Activated T-cell treated with anti-CD3 and anti-CD28 coated beads for 4 hours (primary cell): ENCODE results near the gene MPP2.
A peak's percentile ranks its signal among the peaks of the same experiment; 100 is the strongest.
"Not testable (repeated sequence)": the region's sequence is repeated elsewhere in the genome, so short reads cannot be mapped to it uniquely, and the experiment has no call there.

ENCODE experiments used
- DNase-seq: peaks from one replicate; pipeline ENCODE4 v3.0.0-alpha.2; 2020

The MPP2 gene

DNA sequence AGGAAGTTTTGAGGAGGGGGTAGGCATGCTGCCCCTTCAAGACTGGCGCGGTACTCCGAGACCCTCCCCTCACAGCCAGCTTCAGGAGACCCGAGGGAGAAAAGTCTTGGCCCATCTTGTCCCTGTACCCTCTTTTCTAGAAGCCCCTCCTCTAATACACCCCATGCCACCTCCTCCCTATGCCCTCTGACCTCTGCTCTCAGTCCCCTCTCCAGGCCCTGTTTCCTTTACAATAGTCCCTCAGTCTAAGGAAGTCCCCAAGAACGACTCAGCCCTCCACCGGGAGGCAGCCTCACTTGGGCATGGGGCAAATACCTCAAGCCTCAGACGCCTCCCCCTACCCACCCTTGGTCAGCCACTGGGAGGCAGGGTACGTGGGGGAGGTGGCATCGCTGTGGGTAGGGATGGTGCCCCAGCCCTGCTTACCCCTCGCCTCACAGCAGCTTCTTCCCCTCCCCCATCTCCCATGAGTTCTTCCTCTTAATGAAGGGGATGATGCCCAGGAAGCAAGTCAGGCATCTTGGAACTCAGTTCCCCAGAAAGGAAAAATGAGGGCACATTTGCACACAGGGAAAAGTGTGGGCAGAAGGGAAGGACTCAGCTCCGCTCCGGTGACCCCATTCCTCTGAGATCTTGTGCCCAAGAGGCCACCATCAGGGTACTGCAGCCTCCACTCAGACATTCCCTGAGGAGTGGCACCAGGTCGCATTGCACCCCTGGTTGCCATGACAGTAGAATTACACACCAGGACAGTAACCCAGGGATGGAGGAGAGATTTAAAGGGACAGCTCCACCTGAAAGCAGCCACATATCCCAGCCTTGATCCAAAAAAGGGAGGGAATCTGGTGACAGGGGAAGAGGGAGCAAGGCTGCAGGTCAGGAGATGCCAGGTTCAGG, 6.2 kb downstream of the MPP2 start:
- no peak for DNase-seq

GRCh38 chr17:43900183-43900857, 7.0 kb downstream of the MPP2 start:
- peak; percentile 72 for DNase-seq

DNA sequence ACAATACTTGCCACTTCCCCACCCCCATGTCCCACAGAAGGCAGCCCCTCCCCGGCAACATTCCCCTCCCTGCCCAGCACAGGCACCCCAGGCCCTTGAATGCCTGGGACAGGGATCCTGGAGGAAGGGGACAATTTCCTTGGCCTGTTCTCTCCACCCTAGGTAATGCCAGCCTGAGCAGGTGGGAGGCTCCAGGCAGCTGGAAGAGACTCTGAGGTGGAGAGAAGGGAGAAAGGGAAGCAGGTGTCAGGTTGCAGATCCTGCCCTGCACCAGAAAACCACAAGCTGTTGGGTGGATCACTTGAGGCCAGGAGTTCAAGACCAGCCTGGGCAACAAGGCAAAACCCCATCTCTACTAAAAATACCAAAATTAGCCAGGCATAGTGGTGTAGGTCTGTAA, 8.9 kb downstream of the MPP2 start:
- no peak for DNase-seq

DNA sequence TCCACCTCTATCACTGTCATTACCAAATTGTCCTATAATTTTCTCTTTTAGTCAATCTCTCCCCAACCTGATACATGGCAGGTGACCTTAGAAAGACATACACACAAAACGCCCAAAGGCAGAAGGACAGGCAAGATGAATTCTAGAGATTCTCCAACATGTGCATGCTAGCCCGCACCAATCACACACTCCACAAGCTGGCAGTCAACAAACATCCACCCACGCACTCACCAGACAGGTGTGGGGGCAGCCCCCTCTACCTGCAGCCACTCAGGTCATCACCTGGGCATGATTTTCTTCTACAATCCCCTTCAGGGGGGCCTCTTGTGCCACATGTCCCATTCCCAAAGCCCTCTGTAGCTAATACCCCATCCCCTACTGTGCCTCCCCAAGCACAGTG, 9.5 kb downstream of the MPP2 start:
- no peak for DNase-seq

- DNase-seq, result not testable (repeated sequence)
Measured at GRCh38 chr17:43894494-43894893, 12.8 kb downstream of the MPP2 start.

- no peak for DNase-seq
Measured at GRCh38 chr17:43892647-43892952, 14.7 kb downstream of the MPP2 start.

GRCh38 chr17:43891851-43892646, 15.3 kb downstream of the MPP2 start:
- no peak for DNase-seq

DNA sequence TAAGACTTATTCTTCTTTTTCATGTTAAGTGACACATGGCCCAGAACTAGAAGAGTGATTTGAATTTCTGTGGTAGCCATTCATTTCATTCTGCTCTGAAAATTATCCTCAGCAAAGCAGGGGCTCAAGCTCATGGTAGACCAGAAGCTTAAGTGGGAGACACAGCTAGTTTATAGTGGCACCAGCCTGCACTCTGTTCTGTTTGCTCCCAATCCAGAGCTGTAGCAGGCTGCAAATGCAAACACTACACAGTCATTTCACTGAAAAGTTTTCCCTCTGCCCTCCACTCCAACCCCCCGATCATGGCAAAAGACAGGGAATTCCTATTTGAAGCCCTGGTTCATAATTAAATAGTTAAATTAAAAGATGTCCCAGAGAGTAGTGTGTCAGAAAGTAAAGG, 17.1 kb downstream of the MPP2 start:
- no peak for DNase-seq

GRCh38 chr17:43888548-43888947, 18.8 kb downstream of the MPP2 start:
- no peak for DNase-seq

DNA sequence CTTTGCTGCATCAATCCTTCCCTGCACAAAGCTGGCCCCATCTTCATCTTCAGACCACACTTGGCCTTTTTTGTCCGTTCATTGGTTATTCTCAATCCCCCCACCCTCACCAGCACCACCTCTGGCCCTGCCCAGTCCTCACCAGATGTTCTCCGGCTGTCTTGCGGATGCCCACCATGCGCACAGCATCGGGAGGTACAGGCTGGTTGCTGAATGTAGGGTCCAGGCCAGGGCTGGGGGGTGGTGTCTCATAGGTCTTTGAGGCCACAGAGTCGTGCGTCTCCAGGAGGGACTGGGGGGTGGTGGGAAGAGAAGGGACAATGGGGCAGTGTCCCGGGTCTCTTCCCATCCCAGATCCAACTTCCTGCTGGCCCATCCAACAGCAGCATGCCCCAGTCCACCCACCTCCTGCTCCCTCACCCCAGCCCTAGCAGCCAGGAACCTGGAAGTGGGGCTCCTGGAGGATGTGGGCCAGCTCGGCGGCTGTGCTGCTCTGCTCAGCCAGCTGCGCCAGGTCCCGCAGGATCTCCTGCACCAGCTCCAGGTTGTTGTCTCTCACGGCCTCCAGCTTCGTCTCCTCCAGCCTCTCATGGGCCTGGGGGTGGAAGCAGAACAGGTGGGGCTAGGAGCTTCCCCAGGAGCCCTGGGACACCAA, 24.4 kb downstream of the MPP2 start:
- DNase-seq, result no peak

- no peak for DNase-seq
Measured at GRCh38 chr17:43881758-43882505, 25.4 kb downstream of the MPP2 start.

- no peak for DNase-seq
Measured at GRCh38 chr17:43881181-43881580, 26.2 kb downstream of the MPP2 start.

- DNase-seq, result peak; percentile 17
Measured at GRCh38 chr17:43880420-43880991, 26.8 kb downstream of the MPP2 start.

GRCh38 chr17:43879723-43880419, 27.5 kb downstream of the MPP2 start:
- no peak for DNase-seq

GRCh38 chr17:43878260-43879175, 28.8 kb downstream of the MPP2 start:
- DNase-seq, result peak; percentile 62

DNA sequence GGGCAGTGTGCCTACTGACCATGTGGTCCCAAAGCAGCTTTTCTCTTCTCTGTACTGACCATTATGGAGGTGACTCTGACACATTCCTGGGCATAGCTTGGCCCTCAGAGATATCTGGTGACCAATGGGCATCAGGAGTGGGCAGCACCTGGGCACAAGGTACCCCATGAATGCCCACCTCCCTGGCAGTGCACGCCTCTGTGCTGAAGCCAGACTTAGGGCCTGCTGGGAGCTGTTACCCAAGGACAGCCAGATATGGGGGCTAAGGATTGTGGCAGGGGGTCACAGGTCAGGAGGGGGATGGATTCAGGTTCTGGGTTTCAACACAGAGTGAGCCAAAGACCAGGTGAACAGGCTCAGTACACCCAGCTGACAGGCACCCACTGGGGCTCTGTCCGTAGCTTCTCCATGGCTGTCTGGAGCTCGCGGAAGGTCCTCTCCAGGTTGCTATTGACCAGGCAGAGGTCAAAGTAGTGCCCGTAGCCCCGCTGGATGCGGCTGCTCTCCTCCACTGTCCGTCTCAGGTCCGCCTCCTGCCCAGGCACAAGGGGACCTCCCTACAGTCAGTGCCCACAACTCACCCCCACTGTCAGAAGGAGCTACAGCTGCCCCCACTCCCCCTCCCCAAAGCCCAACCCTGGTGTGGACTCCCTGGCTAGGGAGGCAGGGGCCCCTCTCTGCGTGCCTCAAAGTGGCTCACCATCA, 29.7 kb downstream of the MPP2 start:
- DNase-seq, result no peak

- no peak for DNase-seq
Measured at GRCh38 chr17:43877031-43877430, 30.3 kb downstream of the MPP2 start.

GRCh38 chr17:43875476-43876147, 31.7 kb downstream of the MPP2 start:
- no peak for DNase-seq

DNA sequence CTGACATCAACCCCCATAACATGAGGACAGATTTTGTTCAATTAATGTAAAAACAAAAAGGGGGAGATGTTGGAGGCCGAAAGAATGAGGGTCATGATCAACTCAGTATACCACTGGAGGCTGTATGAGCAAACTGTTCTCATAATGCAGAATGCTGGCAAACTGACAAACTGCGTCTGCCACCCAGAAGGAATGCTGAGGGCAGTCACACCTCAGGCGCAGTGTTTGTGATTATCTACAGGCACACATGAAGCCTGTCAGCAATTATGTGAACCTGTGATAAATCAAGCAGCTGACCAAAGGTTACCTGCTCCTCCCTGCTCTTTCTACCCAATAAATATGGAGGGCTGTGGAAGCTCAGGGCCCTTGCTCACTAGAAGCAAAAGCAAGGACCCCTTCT, 33.0 kb downstream of the MPP2 start:
- no peak for DNase-seq
